Esophagus squamous epithelium (tissue), 5 donors: ENCODE measurements around the gene ADCY5. TPM values are rescaled to one million over a fixed set of nuclear protein-coding genes. Genes with fewer than 3 reads are reported as not detected.
A peak's percentile ranks its signal among the peaks of the same experiment; 100 is the strongest.

ENCODE experiments used
- DNase-seq: peaks from one replicate; lab custom pipeline; 2025; lab: John Stamatoyannopoulos, UW
- H3K27ac ChIP-seq, 4 donors: fragments of 200-600 bp; sonication (generic); one replicate each; pipeline ENCODE4 v1.5.1; 2016 to 2019; ENCODE audit warnings: mild to moderate bottlenecking in 1 of 4
- H3K27me3 ChIP-seq, 4 donors: fragments of 200-600 bp; sonication (generic); 1 replicate in 3 of 4; 2 replicates in 1 of 4; pipeline versions ENCODE4 v1.5.1 to v1.6.0; 2017 to 2021; ENCODE audit warnings: antibody characterized with exemption in 1 of 4
- H3K36me3 ChIP-seq, 3 donors: fragments of 200-600 bp; sonication (generic); one replicate each; pipeline ENCODE4 v1.5.1; 2016 to 2019
- H3K4me1 ChIP-seq, 3 donors: fragments of 200-600 bp; sonication (generic); one replicate each; pipeline ENCODE4 v1.5.1; 2017 to 2019
- H3K4me3 ChIP-seq, 4 donors: fragments of 200-600 bp; sonication (generic); 1 replicate in 3 of 4; 2 replicates in 1 of 4; pipeline ENCODE4 v1.5.1; 2016 to 2019; ENCODE audit warnings: mild to moderate bottlenecking in 2 of 4, moderate library complexity in 1 of 4
- H3K9me3 ChIP-seq, 3 donors: fragments of 200-600 bp; sonication (generic); one replicate each; pipeline ENCODE4 v1.5.1; 2016 to 2019
- CTCF ChIP-seq, 6 experiments: fragments of 450-650 bp in 4 of 6; fragments of 200-600 bp in 2 of 6; sonication (generic) in 2 of 6; IDR thresholded peaks; one replicate each; pipeline ENCODE4 v1.5.1; 2016 to 2019; ENCODE audit warnings: antibody characterized with exemption in 6 of 6, mild to moderate bottlenecking in 4 of 6, moderate library complexity in 4 of 6
- POLR2A ChIP-seq, 4 donors: fragments of 450-650 bp; IDR thresholded peaks; one replicate each; pipeline ENCODE4 v1.6.1; 2017; ENCODE audit warnings: antibody characterized with exemption in 4 of 4, mild to moderate bottlenecking in 4 of 4, moderate library complexity in 3 of 4
- WGBS, 2 donors: methylation state at CpG; one replicate each; pipeline ENCODE4 v1.1.5; 2018; 5-methylcytosine and 5-hydroxymethylcytosine counted together
- intact Hi-C: fragments of 100-400 bp; cut with DNase I; formaldehyde crosslinking; loops from one replicate; pipeline ENCODE4 v1.15.0; 2022
- total RNA-seq, 4 donors: library from RNA; depleted of rRNA; stranded (reverse); fragments of >200 nt; gene quantifications; one replicate each; pipeline ENCODE4 v1.1.0, GENCODE V29; 2016
- donor health status: DM: yes; HTN: yes; CAD: no.

Gene ADCY5
- total RNA-seq, 4 donors from 2014 or later: 0.72 to 17.4 (median 5.3) TPM

- intact Hi-C loops: no loop called here
- Histone ChIP-seq H3K4me3 (no peak overlapping the region), H3K36me3 (no peaks in the 10 kb centered on the region), H3K27me3 (no peaks in the 10 kb centered on the region), H3K27ac (peak overlapping the region in 3 of 4 donors; percentile 49 to 91 (median 88)), H3K4me1 (peaks cover 5 to 60% (median 17%) of the 10 kb centered on the region in 3 donors), H3K9me3 (no peaks in the 10 kb centered on the region)
- DNase-seq: no peak
- no peak for TF ChIP-seq CTCF (IDR thresholded peaks at IDR 0.05)
- no peak for TF ChIP-seq POLR2A (IDR thresholded peaks at IDR 0.05)
- 84 to 98% methylated on average over 4 to 5 of the region's 8 CpGs for WGBS, 2 donors
Measured at GRCh38 chr3:123424999-123425712, 23.7 kb downstream of the ADCY5 start.

GRCh38 chr3:123424321-123424998 is 24.4 kb downstream of the ADCY5 start:
- H3K4me1 ChIP-seq: peaks cover 5 to 63% (median 20%) of the 10 kb centered on the region in 3 donors
- TF ChIP-seq POLR2A (IDR thresholded peaks at IDR 0.05): no peak
- no peak for TF ChIP-seq CTCF (IDR thresholded peaks at IDR 0.05)
- H3K4me3 ChIP-seq: no peak overlapping the region
- intact Hi-C loops: no loop called here
- H3K36me3 ChIP-seq: no peaks in the 10 kb centered on the region
- DNase-seq: no peak
- H3K27me3 ChIP-seq: no peaks in the 10 kb centered on the region
- peak overlapping the region; percentile 29 to 91 (median 68) for H3K27ac ChIP-seq
- WGBS, 2 donors: 67 to 72% methylated on average over 10 to 12 of the region's 13 CpGs
- no peaks in the 10 kb centered on the region for H3K9me3 ChIP-seq

DNA sequence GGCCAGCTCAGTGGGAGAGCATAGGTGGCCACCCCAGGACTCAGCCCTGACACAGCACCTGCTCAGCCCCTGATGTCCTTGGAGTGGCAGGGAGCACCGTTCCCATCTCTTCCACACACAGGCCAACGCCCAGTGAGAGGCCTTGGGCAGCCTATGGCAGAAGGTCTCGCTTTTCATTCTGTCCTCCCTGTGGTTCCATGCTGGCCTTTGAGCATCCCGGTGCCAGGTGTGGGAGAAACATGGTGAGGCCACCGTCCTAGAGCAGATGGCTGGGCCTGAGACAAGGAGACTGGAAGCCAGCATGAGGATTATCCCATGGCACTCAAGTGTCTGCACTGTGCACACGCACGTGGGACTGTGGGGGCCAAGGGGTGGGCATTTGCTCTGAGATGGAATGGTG is 25.1 kb downstream of the ADCY5 start:
- peaks cover 5 to 63% (median 22%) of the 10 kb centered on the region in 3 donors for H3K4me1 ChIP-seq
- no peaks in the 10 kb centered on the region for H3K27me3 ChIP-seq
- intact Hi-C loops: no loop called here
- WGBS, 2 donors: 64% methylated on average over 4 of the region's 7 CpGs; no CpG with 5 or more reads in 1 of the 2 donors
- H3K4me3 ChIP-seq: no peak overlapping the region
- H3K27ac ChIP-seq: peak overlapping the region; percentile 29 to 91 (median 68)
- no peak for TF ChIP-seq POLR2A (IDR thresholded peaks at IDR 0.05)
- DNase-seq: no peak
- no peaks in the 10 kb centered on the region for H3K36me3 ChIP-seq
- no peaks in the 10 kb centered on the region for H3K9me3 ChIP-seq

- H3K4me3 ChIP-seq: no peak overlapping the region
- no peaks in the 10 kb centered on the region for H3K27me3 ChIP-seq
- 58 to 67% methylated on average over 2 to 8 of the region's 12 CpGs for WGBS, 2 donors
- H3K9me3 ChIP-seq: no peaks in the 10 kb centered on the region
- intact Hi-C loops: no loop called here
- H3K36me3 ChIP-seq: no peaks in the 10 kb centered on the region
- peak overlapping the region; percentile 29 to 91 (median 68) for H3K27ac ChIP-seq
- DNase-seq: no peak
- no peak for TF ChIP-seq POLR2A (IDR thresholded peaks at IDR 0.05)
- TF ChIP-seq CTCF (IDR thresholded peaks at IDR 0.05): no peak
- H3K4me1 ChIP-seq: peaks cover 5 to 63% (median 22%) of the 10 kb centered on the region in 3 donors
Measured at GRCh38 chr3:123423031-123423430, 25.9 kb downstream of the ADCY5 start.

- Histone ChIP-seq H3K27me3 (no peaks in the 10 kb centered on the region), H3K9me3 (no peaks in the 10 kb centered on the region), H3K27ac (peak overlapping the region; percentile 29 to 91 (median 84)), H3K4me3 (no peak overlapping the region), H3K36me3 (no peaks in the 10 kb centered on the region), H3K4me1 (peaks cover 5 to 63% (median 24%) of the 10 kb centered on the region in 3 donors)
- 74% methylated on average over 5 of the region's 5 CpGs; no CpG with 5 or more reads in 1 of the 2 donors for WGBS, 2 donors
- no peak for DNase-seq
- TF ChIP-seq POLR2A (IDR thresholded peaks at IDR 0.05): no peak
- intact Hi-C loops: no loop called here
Measured at GRCh38 chr3:123422457-123422856, 26.4 kb downstream of the ADCY5 start.
